A549 (cell line): ENCODE results near the gene MPND.

Experiments
- BHLHE40 ChIP-seq: IDR thresholded peaks from 2 replicates; pipeline ENCODE4 v1.6.1; 2012; ENCODE audit warnings: low read depth, low read length, inconsistent platforms
- EP300 ChIP-seq, 2 experiments: fragments of >200 bp; sonication (Bioruptor Twin); formaldehyde crosslinking; IDR thresholded peaks; 2 replicates in 1 of 2; 3 replicates in 1 of 2; pipeline ENCODE4 v1.6.1; 2016 to 2017
- MAX ChIP-seq: IDR thresholded peaks from 2 replicates; pipeline ENCODE4 v1.6.1; 2012
- REST ChIP-seq: fragments of 200-600 bp; sonication (generic); IDR thresholded peaks from 2 replicates; pipeline ENCODE4 v1.6.1; 2016; ENCODE audit warnings: antibody characterized with exemption, mild to moderate bottlenecking, moderate library complexity
- RFX5 ChIP-seq: fragments of 450-650 bp; IDR thresholded peaks from 2 replicates; pipeline ENCODE4 v1.7.1; 2014; ENCODE audit warnings: antibody characterized with exemption, mild to moderate bottlenecking, moderate library complexity
- RNF2 ChIP-seq: fragments of 200-600 bp; sonication (generic); IDR thresholded peaks from 2 replicates; pipeline ENCODE4 v1.6.1; 2016; ENCODE audit warnings: low read depth, mild to moderate bottlenecking, antibody characterized with exemption, moderate library complexity, borderline replicate concordance
- ZFP36 ChIP-seq: fragments of 450-650 bp; IDR thresholded peaks from 2 replicates; pipeline ENCODE4 v1.6.1; 2014; ENCODE audit warnings: borderline replicate concordance; ENCODE audit not compliant: partially characterized antibody
- TF ChIP-seq, protein P1 (sequence below): fragments of >200 bp; sonication (Bioruptor Twin); formaldehyde crosslinking; IDR thresholded peaks from 3 replicates; pipeline ENCODE4 v1.5.1; 2016
- TF ChIP-seq, protein P2 (sequence below): fragments of 250-450 bp; sonication (Bioruptor Pico); IDR thresholded peaks from 2 replicates; pipeline ENCODE4 v1.5.0; 2020; ENCODE audit warnings: low read depth, mild to moderate bottlenecking, moderate library complexity
- TF ChIP-seq, protein P3 (sequence below): fragments of >200 bp; sonication (Bioruptor Twin); formaldehyde crosslinking; IDR thresholded peaks from 3 replicates; pipeline ENCODE4 v1.6.1; 2016

DNA sequence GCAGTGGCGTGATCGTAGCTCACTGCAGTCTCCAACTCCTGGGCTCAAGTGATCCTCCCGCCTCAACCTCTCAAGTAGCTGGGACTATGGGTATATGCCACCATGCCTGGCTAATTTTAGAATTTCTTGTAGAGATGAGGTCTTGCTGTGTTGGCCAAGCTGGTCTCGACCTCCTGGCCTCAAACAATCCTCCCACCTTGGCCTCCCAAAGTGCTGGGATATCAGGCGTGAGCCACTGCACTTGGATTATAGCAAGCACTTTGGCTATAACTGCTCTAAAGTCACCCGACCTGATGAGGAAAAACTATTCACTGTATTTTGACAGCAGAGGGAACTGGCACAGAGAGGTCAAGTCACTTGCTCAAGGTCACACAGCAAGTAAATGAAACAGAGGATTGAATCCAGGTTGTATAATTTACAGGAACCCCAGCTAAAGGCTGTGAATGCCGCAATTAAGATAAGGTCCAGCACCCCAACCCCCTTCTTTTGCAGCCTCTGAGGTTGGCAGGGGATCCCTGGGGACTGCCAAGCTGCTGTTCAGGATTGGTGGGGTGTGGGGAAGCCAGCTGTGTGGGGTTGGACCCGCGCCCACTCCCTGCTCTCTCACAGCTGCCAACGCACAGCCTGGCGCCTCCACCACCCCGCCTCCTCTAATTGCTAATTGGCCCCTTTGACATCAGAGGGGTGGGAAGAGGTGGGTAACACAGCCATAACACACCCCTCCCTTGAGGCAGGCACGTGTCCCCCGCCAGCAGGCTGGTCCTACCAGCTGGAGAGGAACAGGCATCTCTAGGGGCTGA lies 47.2 kb upstream of the MPND start:
- no peak for TF ChIP-seq EP300 (IDR thresholded peaks at IDR 0.05)
- peak; percentile 69 for TF ChIP-seq ZFP36
- no peak for TF ChIP-seq MAX
- no peak for TF ChIP-seq RNF2
- TF ChIP-seq, protein P1, sequence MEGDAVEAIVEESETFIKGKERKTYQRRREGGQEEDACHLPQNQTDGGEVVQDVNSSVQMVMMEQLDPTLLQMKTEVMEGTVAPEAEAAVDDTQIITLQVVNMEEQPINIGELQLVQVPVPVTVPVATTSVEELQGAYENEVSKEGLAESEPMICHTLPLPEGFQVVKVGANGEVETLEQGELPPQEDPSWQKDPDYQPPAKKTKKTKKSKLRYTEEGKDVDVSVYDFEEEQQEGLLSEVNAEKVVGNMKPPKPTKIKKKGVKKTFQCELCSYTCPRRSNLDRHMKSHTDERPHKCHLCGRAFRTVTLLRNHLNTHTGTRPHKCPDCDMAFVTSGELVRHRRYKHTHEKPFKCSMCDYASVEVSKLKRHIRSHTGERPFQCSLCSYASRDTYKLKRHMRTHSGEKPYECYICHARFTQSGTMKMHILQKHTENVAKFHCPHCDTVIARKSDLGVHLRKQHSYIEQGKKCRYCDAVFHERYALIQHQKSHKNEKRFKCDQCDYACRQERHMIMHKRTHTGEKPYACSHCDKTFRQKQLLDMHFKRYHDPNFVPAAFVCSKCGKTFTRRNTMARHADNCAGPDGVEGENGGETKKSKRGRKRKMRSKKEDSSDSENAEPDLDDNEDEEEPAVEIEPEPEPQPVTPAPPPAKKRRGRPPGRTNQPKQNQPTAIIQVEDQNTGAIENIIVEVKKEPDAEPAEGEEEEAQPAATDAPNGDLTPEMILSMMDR = no peak
- no peak for TF ChIP-seq REST
- TF ChIP-seq, protein P2, sequence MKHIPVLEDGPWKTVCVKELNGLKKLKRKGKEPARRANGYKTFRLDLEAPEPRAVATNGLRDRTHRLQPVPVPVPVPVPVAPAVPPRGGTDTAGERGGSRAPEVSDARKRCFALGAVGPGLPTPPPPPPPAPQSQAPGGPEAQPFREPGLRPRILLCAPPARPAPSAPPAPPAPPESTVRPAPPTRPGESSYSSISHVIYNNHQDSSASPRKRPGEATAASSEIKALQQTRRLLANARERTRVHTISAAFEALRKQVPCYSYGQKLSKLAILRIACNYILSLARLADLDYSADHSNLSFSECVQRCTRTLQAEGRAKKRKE (CRISPR knock-in tag) = no peak
- TF ChIP-seq BHLHE40 = no peak
- TF ChIP-seq, protein P3, sequence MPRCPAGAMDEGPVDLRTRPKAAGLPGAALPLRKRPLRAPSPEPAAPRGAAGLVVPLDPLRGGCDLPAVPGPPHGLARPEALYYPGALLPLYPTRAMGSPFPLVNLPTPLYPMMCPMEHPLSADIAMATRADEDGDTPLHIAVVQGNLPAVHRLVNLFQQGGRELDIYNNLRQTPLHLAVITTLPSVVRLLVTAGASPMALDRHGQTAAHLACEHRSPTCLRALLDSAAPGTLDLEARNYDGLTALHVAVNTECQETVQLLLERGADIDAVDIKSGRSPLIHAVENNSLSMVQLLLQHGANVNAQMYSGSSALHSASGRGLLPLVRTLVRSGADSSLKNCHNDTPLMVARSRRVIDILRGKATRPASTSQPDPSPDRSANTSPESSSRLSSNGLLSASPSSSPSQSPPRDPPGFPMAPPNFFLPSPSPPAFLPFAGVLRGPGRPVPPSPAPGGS = no peak
- TF ChIP-seq RFX5 = no peak
